GM20000 (cell line): Measurements from ENCODE around the gene SPDYC.
A peak's percentile ranks its signal among the peaks of the same experiment; 100 is the strongest.

Experiments used
- DNase-seq: peaks from one replicate; pipeline ENCODE4 v3.0.0; 2012; ENCODE audit warnings: low spot score
- CTCF ChIP-seq: IDR thresholded peaks from 2 replicates; pipeline ENCODE4 v1.5.1; 2012; ENCODE audit warnings: mild to moderate bottlenecking, control low read depth; ENCODE audit errors: extremely low read depth, missing control alignments

Gene SPDYC

GRCh38 chr11:65214212-65214845, 44.3 kb downstream of the SPDYC start:
- TF ChIP-seq CTCF: no peak
- no peak for DNase-seq

- DNase-seq: no peak
- TF ChIP-seq CTCF: no peak
These were observed 45.5 kb downstream of the SPDYC start for GRCh38 chr11:65215441-65216076.

GRCh38 chr11:65216830-65217229, 46.8 kb downstream of the SPDYC start:
- peak; percentile 13 for DNase-seq
- no peak for TF ChIP-seq CTCF

- TF ChIP-seq CTCF: no peak
- DNase-seq: no peak
These were observed 47.7 kb downstream of the SPDYC start for GRCh38 chr11:65217441-65218423.

- TF ChIP-seq CTCF: no peak
- DNase-seq: no peak
These were observed 48.4 kb downstream of the SPDYC start for GRCh38 chr11:65218446-65218845.

GRCh38 chr11:65219930-65220213, 49.8 kb downstream of the SPDYC start:
- TF ChIP-seq CTCF: no peak
- DNase-seq: no peak

GRCh38 chr11:65221026-65221425, 51.0 kb downstream of the SPDYC start:
- no peak for TF ChIP-seq CTCF
- DNase-seq: no peak
